HEK293 (cell line): Measurements from ENCODE around the gene BIN1.
A peak's percentile ranks its signal among the peaks of the same experiment; 100 is the strongest.

Source experiments
- CTCF ChIA-PET: fragments of 350-600 bp; formaldehyde crosslinking; extraction: SDS; loops from one replicate; lab custom pipeline; 2021; ENCODE audit warnings: antibody characterized with exemption; lab: Yijun Ruan, JAX
- POLR2A ChIA-PET: fragments of 300-600 bp; formaldehyde crosslinking; extraction: SDS; loops from one replicate; lab custom pipeline; 2020; ENCODE audit warnings: antibody characterized with exemption, inconsistent platforms; lab: Yijun Ruan, JAX
- H3K27ac ChIP-seq: fragments of 200-500 bp; sonication (Bioruptor generic); 2 replicates; pipeline ENCODE4 v1.5.1; 2014; ENCODE audit warnings: low read depth, low read length, control low read depth, inconsistent platforms; ENCODE audit errors: extremely low read depth
- H3K36me3 ChIP-seq, 2 experiments: fragments of 200-500 bp in 1 of 2; sonication (Bioruptor generic) in 1 of 2; 1 replicate in 1 of 2; 2 replicates in 1 of 2; pipeline ENCODE4 v1.5.1; 2014 to 2017; ENCODE audit warnings: inconsistent platforms in 2 of 2, low read length in 2 of 2; ENCODE audit not compliant: control insufficient read depth in 2 of 2, insufficient read depth in 1 of 2
- H3K4me1 ChIP-seq: fragments of 200-500 bp; sonication (Bioruptor generic); 2 replicates; pipeline ENCODE4 v1.5.1; 2014; ENCODE audit warnings: mild to moderate bottlenecking, low read length, inconsistent platforms; ENCODE audit not compliant: control insufficient read depth, insufficient read depth
- H3K4me3 ChIP-seq: 2 replicates; pipeline ENCODE4 v1.5.1; 2011; ENCODE audit warnings: low read depth, mild to moderate bottlenecking, control low read depth, low read length, moderate library complexity
- H3K9me3 ChIP-seq: fragments of 200-500 bp; sonication (Bioruptor generic); 2 replicates; pipeline ENCODE4 v1.5.1; 2014; ENCODE audit warnings: low read depth, low read length, inconsistent platforms; ENCODE audit not compliant: control insufficient read depth, insufficient read depth
- ATF2 ChIP-seq: fragments of 450-650 bp; formaldehyde crosslinking; IDR thresholded peaks from 2 replicates; pipeline ENCODE4 v1.5.1; 2016; ENCODE audit warnings: missing biosample characterization, missing genetic modification characterization, low read depth
- HIC1 ChIP-seq: fragments of 450-650 bp; formaldehyde crosslinking; IDR thresholded peaks from 2 replicates; pipeline ENCODE4 v1.5.1; 2016; ENCODE audit warnings: missing biosample characterization, missing genetic modification characterization
- MZF1 ChIP-seq: fragments of 450-650 bp; formaldehyde crosslinking; IDR thresholded peaks from 2 replicates; pipeline ENCODE4 v1.5.1; 2017; ENCODE audit warnings: missing biosample characterization, missing genetic modification characterization, borderline replicate concordance
- PRDM1 ChIP-seq: fragments of 450-650 bp; formaldehyde crosslinking; IDR thresholded peaks from 2 replicates; pipeline ENCODE4; 2016; ENCODE audit warnings: missing biosample characterization, missing genetic modification characterization
- SCRT1 ChIP-seq: fragments of 450-650 bp; formaldehyde crosslinking; IDR thresholded peaks from 2 replicates; pipeline ENCODE4 v1.5.1; 2016; ENCODE audit warnings: missing biosample characterization, missing genetic modification characterization, borderline replicate concordance
- SP2 ChIP-seq: fragments of 450-650 bp; formaldehyde crosslinking; IDR thresholded peaks from 2 replicates; pipeline ENCODE4 v1.5.1; 2016; ENCODE audit warnings: missing biosample characterization, missing genetic modification characterization
- SP7 ChIP-seq: fragments of 450-650 bp; formaldehyde crosslinking; IDR thresholded peaks from 2 replicates; pipeline ENCODE4 v1.5.1; 2016; ENCODE audit warnings: missing biosample characterization, missing genetic modification characterization
- YY2 ChIP-seq: fragments of 450-650 bp; formaldehyde crosslinking; IDR thresholded peaks from 2 replicates; pipeline ENCODE4 v1.5.1; 2016; ENCODE audit warnings: missing biosample characterization, missing genetic modification characterization
- ZNF174 ChIP-seq: fragments of 450-650 bp; formaldehyde crosslinking; IDR thresholded peaks from 2 replicates; pipeline ENCODE4 v1.5.0; 2017; ENCODE audit warnings: missing biosample characterization, mild to moderate bottlenecking, missing genetic modification characterization
- ZNF18 ChIP-seq: fragments of 450-650 bp; formaldehyde crosslinking; IDR thresholded peaks from 2 replicates; pipeline ENCODE4 v1.5.1; 2016; ENCODE audit warnings: missing biosample characterization, missing genetic modification characterization
- ZNF221 ChIP-seq: fragments of 450-650 bp; formaldehyde crosslinking; IDR thresholded peaks from 2 replicates; pipeline ENCODE4 v1.5.1; 2017; ENCODE audit warnings: missing biosample characterization, missing genetic modification characterization, borderline replicate concordance
- ZNF23 ChIP-seq: fragments of 450-650 bp; formaldehyde crosslinking; IDR thresholded peaks from 2 replicates; pipeline ENCODE4 v1.5.1; 2016; ENCODE audit warnings: missing biosample characterization, missing genetic modification characterization, borderline replicate concordance
- ZNF266 ChIP-seq: fragments of 450-650 bp; formaldehyde crosslinking; IDR thresholded peaks from 2 replicates; pipeline ENCODE4 v1.5.1; 2016; ENCODE audit warnings: missing biosample characterization, missing genetic modification characterization, low read depth
- ZNF366 ChIP-seq: fragments of 450-650 bp; formaldehyde crosslinking; conservative IDR thresholded peaks from 2 replicates; pipeline ENCODE4 v1.5.1; 2016; ENCODE audit warnings: missing biosample characterization, missing genetic modification characterization
- ZNF513 ChIP-seq: fragments of 450-650 bp; IDR thresholded peaks from 2 replicates; pipeline ENCODE4 v1.5.1; 2018; ENCODE audit warnings: missing biosample characterization, missing genetic modification characterization
- ZNF530 ChIP-seq: fragments of 450-650 bp; formaldehyde crosslinking; IDR thresholded peaks from 2 replicates; pipeline ENCODE4 v1.5.1; 2016; ENCODE audit warnings: low read depth, missing biosample characterization, missing genetic modification characterization
- ZNF558 ChIP-seq: fragments of 450-650 bp; formaldehyde crosslinking; IDR thresholded peaks from 2 replicates; pipeline ENCODE4 v1.5.1; 2016; ENCODE audit warnings: missing biosample characterization, missing genetic modification characterization
- ZNF560 ChIP-seq: fragments of 450-650 bp; formaldehyde crosslinking; IDR thresholded peaks from 2 replicates; pipeline ENCODE4 v1.5.1; 2017; ENCODE audit warnings: missing biosample characterization, missing genetic modification characterization, borderline replicate concordance
- ZNF561 ChIP-seq: fragments of 450-650 bp; IDR thresholded peaks from 2 replicates; pipeline ENCODE4 v1.5.1; 2018; ENCODE audit warnings: missing biosample characterization, missing genetic modification characterization, borderline replicate concordance
- ZNF654 ChIP-seq: fragments of 450-650 bp; formaldehyde crosslinking; IDR thresholded peaks from 2 replicates; pipeline ENCODE4 v1.5.1; 2016; ENCODE audit warnings: low read depth, missing biosample characterization, missing genetic modification characterization
- ZNF701 ChIP-seq: fragments of 450-650 bp; formaldehyde crosslinking; IDR thresholded peaks from 2 replicates; pipeline ENCODE4 v1.5.1; 2016; ENCODE audit warnings: missing biosample characterization, missing genetic modification characterization
- ZNF837 ChIP-seq: fragments of 450-650 bp; formaldehyde crosslinking; IDR thresholded peaks from 2 replicates; pipeline ENCODE4 v1.5.1; 2016; ENCODE audit warnings: missing biosample characterization, missing genetic modification characterization
- ZSCAN23 ChIP-seq: fragments of 450-650 bp; formaldehyde crosslinking; IDR thresholded peaks from 2 replicates; pipeline ENCODE4 v1.5.1; 2016; ENCODE audit warnings: missing biosample characterization, missing genetic modification characterization

Gene BIN1

GRCh38 chr2:127043367-127044164 is 63.4 kb downstream of the BIN1 start:
- Histone ChIP-seq H3K9me3 (no peaks in the 10 kb centered on the region), H3K27ac (no peak overlapping the region), H3K4me1 (no peaks in the 10 kb centered on the region), H3K36me3 (no peaks in the 10 kb centered on the region), H3K4me3 (no peak overlapping the region)
- CTCF ChIA-PET, result interaction anchor here (0.6 kb wide), 1 partner anchor 436 kb away, joined by 3 read pairs; no protein-coding TSS in a partner anchor
- POLR2A ChIA-PET, result no interaction called here
- TF ChIP-seq HIC1 (tag by site-specific recombination) (no peak), ZNF221 (tag by site-specific recombination) (no peak), PRDM1 (peak; percentile 45), ZNF266 (tag by site-specific recombination) (no peak), ZNF560 (tag by site-specific recombination) (no peak), SP2 (tag by site-specific recombination) (no peak), ZNF366 (tag by site-specific recombination) (0 out of 2 replicates have a peak, but pooled peaks have one; percentile 22), ZNF558 (tag by site-specific recombination) (no peak), ZNF530 (tag by site-specific recombination) (no peak), ZNF701 (no peak), ZNF513 (tag by site-specific recombination) (no peak), ZNF18 (tag by site-specific recombination) (peak; percentile 99), ZNF561 (tag by site-specific recombination) (no peak), ZNF174 (no peak), SCRT1 (tag by site-specific recombination) (no peak), ZNF837 (tag by site-specific recombination) (no peak)

- Histone ChIP-seq H3K4me3 (no peak overlapping the region), H3K9me3 (no peaks in the 10 kb centered on the region), H3K4me1 (no peaks in the 10 kb centered on the region), H3K36me3 (no peaks in the 10 kb centered on the region), H3K27ac (no peak overlapping the region)
- ChIA-PET CTCF (interaction anchor here (0.6 to 1.1 kb wide), 3 partner anchors 14 to 147 kb away, joined by 3 to 6 read pairs (median 3); no protein-coding TSS in a partner anchor), POLR2A (interaction anchor here (0.7 kb wide), 1 partner anchor 634 kb away, joined by 4 read pairs; no protein-coding TSS in a partner anchor)
- no peak for TF ChIP-seq MZF1
- no peak for TF ChIP-seq ATF2 (tag by site-specific recombination)
- no peak for TF ChIP-seq ZNF23 (tag by site-specific recombination)
- no peak for TF ChIP-seq YY2
- no peak for TF ChIP-seq ZNF654 (tag by site-specific recombination)
- TF ChIP-seq ZSCAN23 (tag by site-specific recombination), result no peak
- TF ChIP-seq SP7, result no peak
Observed at GRCh38 chr2:127041259-127041970, 65.5 kb downstream of the BIN1 start.
